H54 (cell line): ENCODE data around the gene PTTG1IP.

ENCODE experiments used
- DNase-seq: peaks from one replicate; pipeline ENCODE4 v3.0.0; 2011; ENCODE audit warnings: low spot score, mixed read lengths; ENCODE audit not compliant: insufficient read length
- FAIRE-seq: peaks from 3 replicates; lab custom pipeline; 2011; peaks lifted over from hg19 to GRCh38; lab: Jason Lieb, UNC
- POLR2A ChIP-seq: IDR thresholded peaks from 2 replicates; pipeline ENCODE4 v1.6.1; 2011; ENCODE audit warnings: low read depth, mild to moderate bottlenecking, low read length

The PTTG1IP gene

DNA sequence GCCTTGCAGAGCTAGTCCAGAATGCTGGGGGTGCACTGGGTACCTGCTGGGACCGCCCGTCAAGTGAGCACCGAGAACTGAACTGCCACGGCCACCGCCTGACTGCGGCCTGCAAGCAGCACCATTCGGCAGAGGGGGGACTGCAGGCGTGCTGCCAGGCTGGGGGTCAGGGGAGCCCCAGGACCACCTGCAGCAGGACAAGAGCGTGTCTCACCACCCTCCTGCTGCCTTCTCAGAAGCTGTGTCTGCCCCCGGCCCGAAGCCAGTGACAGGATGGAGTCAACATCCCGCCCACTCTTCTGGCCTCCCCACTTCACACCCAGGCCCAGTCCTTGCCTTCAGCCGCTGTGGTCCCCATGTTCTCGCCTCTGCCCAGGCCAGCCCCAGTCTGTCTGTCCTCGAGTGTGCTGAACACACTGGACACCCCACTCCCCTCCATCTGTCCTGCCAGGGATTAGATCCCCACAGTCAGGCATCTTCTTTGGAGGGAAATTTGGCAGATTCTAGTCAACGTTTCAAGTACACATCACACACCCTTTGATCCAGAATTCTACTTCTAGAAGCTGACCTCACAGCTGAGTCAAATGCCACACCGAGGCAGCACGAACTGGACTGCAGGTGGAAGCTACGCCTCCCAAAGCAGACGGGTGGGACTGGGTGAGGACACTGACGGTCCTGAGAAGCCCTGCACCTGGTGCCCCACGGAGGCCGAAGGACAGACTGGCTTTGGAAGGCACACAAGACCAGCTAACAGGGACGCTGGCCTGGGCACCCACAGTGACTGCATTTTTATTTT lies 26.0 kb downstream of the PTTG1IP start:
- TF ChIP-seq POLR2A = no peak
- FAIRE-seq (no peak), DNase-seq (no peak)

DNA sequence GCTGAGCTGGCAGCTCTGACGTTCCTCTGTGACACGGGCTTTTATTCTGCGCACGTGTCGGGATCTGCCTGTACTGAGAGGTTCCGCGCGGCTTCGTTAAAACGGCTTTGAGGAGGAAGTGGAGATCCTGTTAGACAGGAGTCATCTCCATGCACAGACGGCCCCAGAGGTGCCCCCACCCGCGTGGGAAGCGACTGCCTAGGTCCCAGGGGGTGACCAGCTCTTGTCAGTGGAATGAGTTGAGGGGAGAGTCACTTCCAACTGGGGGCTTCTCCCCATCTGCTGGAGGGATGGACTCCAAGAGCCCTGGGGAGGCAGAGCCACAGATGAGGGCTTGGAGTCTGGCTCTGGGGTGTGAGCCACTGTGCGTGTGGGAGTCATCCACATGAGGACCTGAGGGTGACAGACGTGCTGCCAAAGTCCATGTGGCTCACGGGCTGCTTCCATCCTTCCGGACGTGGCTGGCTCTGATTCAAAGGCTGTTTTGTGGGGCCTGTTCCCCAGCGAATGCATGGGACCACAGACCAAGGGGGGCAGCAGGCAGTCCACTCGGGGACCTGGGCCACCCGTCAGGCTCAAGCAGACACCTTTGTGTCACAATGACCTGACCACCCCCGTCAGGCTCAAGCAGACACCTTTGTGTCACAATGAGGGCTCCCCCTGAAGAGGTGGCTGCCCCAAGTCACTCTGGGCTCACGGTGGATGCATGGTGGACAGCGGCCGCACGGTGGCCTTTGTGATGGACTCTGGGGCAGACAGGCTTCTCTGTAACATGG lies 26.8 kb downstream of the PTTG1IP start:
- FAIRE-seq = no peak
- no peak for DNase-seq
- TF ChIP-seq POLR2A = no peak

DNA sequence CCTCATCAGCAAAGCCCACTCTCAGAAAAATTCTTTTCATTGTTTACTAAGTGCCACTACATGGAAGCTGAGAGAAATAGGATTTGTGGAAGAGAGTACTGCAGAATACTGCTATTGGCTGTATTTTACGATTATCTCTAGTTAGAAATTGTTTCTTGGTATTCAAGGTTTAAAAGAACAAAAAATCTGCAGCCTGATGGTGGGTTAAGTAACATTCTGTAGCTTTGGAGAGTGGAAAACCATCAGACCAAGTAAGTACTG lies 27.3 kb downstream of the PTTG1IP start:
- FAIRE-seq (no peak), DNase-seq (no peak)
- no peak for TF ChIP-seq POLR2A

DNA sequence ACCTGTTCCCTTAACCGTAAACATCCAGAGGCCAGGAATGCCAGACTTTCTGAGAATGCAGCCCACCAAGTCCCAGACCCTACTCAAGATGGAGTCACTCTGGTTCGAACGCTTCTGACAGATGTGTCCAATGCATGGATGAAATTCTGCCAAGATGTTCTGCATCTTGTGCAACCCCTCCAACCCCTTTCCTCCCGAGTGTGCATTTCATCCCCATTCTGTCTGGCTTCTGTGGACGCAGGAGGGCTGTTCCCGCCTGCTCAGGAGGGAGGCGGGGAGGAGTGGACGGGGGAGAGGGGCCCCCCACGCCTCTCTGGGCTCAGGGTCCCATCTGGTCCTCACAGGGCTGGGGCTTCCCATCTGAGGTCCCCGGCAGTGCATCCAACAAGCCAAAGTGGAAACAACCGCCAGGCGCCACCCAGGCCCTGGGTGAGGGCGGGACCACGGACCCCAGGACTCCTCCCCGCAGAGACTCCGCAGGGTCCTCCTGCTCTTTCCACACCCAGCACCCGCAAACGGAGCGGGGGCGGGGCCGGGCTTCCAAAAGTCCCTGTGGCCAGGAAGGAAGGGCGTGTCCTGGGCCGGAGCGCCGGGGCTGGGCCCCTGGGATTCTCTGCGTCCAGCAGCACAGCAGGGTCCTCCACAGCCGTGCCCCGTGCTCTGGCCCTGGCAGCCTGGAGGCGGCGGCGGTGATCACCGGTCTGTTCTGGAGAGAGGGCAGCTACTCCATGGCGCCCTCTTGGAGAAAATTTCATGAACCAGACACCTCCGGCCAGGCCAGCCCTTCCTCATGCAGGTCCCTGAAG lies 27.9 kb downstream of the PTTG1IP start:
- TF ChIP-seq POLR2A = no peak
- FAIRE-seq = no peak
- no peak for DNase-seq

DNA sequence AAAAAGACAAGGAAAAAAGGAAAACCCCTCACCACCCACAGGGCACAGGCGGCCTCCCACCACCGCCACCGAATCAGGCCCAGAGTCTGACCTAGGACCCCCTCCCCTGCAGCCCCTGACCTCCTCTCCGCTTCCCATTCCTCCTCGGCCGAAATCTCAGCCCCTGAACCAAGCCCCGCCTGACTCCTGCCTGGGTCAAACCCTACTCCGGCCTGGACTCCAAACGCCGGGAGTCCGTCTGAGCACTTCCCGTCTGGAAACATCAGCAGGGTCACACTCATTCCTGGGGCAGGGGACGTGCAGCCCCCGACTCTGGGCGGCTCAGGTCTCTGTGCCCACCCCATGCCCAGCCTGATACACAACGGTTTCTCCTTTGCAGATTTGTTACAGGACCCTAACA lies 29.2 kb downstream of the PTTG1IP start:
- FAIRE-seq (no peak), DNase-seq (no peak)
- TF ChIP-seq POLR2A = no peak

DNA sequence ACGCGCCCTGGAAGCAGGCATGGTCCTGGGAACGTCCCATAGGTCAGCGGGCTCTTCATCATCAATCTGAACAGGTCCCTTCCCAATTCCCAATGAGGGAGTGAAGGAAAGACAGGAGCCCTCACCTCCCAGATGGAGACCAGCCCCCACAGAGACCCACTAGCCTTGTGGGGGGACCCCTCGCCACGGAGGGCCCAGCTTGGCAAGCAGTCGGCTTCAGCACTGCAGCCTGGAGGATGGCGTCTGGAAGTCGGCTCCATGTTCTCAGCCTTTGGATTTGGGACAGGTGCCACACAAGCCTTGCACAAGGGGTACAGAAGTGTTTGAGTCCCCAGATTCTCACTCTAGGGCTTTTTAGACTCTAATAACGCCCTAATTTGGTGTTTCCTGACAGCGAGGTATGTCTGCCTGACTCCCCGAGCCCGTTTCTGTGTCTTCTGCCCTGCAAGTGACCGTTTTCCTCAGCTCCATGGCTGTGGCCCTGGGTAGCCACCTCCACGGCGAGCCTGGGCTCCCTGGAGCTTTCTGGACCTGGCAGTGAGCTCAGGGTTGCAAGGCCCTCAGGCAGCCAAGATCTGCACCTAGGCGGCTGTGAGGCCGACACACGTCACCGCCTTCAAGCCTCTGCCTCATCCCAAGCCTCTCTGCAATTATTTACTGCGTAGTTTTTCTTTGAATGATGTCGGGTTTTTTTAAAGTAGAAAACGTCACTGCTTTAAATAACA lies 30.6 kb downstream of the PTTG1IP start:
- FAIRE-seq = no peak
- no peak for TF ChIP-seq POLR2A
- DNase-seq = no peak

DNA sequence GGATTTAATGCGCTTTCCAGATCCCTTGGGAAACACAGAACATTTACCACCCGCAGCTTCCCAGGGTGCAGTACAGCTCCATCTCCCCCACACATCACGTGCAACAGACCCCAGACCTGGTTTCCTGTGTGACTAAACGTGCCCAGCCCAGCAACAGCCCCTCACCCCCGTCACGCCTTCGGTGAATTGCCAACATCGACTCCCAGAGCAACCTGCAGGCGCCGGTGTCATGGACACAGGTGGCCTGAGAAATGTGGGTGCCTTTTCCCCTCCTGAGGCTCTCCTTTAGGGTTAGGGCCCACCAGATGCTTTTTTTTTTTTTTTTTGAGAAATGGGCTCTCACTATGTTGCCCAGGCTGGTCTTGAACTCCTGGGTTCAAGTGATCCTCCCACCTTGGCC lies 31.4 kb downstream of the PTTG1IP start:
- no peak for FAIRE-seq
- DNase-seq = no peak
- TF ChIP-seq POLR2A = no peak

DNA sequence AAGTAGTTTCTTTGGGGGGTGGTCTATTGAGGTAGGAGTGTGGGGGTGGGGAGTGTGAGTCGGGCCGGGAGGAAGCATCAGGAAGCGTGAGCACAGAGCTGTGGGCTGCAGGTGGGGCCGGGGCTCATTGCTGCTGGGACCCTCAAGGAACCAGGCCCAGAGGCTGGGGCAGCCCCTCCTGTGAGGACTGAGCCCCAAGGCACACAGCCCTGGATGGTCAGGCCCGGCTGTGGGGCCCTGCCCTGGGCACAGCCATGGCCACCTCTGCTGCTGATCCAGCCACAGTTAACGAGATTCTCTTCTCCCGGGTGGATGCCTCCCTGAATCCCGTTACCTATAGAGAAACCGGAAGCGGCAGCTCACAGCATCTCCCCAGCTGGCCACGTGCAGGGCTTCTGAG lies 32.7 kb downstream of the PTTG1IP start:
- FAIRE-seq (no peak), DNase-seq (no peak)
- no peak for TF ChIP-seq POLR2A

DNA sequence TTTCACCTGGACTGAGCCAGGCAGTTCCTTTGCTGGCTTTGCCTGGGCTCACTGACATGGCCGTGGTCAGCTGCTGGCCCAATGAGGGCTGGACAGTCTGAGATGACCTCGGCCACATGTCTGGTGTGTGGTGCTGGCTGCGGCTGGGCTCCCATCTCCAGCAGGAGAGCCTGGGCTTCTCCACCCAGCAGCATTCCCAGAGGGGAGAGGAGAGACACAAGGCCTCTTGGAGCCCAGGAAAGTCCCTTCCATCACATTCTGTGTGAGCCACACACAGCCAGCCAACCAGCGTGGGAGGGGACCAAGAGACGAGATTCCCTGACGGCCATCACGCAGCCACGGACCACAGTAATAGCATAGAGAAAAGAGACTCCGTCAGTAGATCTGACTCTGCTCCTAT lies 34.5 kb downstream of the PTTG1IP start:
- no peak for FAIRE-seq
- no peak for TF ChIP-seq POLR2A
- no peak for DNase-seq

DNA sequence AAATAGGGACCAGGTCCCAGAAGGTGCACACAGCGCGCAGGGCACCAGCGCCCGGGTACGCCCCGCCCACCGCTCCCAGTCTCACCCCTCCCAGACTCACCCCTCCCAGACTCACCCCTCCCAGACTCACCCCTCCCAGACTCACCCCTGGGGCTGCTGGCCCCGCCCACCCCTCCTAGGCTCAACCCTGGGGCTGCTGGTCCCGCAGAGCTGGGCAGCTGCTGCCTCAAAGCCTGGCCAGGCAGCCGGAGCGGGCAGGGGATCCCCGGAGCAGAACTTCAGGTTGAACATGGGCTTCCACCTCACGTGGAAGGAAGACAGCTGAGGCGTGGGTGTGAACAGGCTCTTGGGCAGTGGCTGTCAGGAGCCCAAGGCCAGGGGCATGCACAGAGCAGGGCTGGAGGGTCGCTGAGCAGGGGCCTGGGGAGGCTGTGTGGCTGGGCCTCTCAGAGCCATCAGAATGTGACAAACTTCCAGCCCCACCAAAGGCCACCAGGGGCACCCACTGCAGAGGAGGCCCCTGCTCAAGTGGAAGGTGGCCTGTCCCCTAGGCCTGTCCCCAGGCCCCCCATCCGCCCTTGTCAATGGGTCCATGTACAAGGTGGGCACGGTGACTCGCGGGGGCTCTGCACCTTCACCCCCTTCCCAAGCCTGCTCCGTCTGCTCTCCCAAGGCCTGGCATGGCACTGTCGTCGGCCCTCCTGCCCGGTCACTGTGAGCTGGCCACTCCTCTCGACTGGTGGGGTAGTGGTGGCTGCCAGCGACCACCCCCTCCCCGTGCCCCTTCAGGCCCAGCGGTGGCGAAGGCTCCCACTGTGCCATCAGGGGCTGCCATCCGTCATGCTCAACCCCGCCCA lies 35.2 kb downstream of the PTTG1IP start:
- FAIRE-seq (no peak), DNase-seq (no peak)
- no peak for TF ChIP-seq POLR2A

DNA sequence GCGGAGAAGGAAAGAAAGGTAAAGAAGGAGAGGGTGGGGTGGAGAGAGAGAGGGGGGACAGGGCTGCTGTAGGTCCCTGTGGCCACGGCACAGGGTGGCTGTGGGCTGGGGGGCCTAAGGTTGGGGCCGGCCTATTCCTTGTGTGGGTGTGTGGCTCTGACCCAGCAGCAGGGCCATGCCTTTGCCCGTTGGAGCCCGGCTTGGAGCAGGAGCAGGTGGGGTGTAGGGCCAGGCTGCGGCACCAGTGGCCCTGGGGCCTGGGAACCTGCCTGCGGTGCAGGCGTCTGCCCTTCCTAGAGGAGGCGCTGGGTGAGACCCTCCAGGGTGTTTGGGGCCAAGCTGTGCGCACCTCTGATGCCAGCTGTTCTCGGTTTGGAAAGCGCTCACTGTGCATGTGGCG lies 36.0 kb downstream of the PTTG1IP start:
- FAIRE-seq (no peak), DNase-seq (no peak)
- TF ChIP-seq POLR2A = no peak

DNA sequence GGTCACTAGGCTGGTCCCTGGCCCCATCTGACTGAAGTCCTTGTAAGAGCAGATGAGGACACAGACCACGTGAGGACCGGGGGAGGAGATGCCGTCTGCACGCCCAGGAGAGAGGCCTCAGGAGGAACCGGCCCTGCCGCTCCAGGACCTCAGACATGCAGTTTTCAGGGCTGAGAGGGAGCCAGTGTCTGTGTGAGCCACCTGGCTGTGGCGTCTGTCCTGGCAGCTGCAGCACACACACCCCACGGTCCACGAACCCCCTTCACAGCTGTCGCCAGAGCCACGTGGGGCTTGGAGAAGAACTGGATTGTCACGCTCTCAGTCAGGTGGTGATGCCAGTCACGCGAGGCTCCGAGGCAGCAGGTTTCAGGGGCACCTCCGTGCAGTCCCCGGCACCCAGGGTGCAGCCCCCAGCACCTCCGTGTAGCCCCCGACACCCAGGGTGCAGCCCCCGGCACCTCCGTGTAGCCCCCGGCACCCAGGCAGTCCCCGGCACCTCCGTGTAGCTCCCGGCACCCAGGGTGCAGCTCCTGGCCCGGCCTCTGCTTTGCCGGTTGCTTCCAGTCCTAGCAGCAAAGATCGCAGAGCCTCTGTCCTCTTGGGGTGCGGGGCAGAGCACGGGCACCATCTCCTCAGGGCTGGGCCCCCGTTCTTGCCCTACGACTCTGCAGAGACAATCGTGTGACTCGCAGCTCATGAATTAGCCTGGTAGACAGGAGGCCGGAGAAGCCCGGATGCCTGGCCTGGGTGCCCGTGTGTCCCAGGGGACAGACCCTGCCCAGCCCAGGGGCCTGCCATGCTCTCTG lies 36.6 kb downstream of the PTTG1IP start:
- FAIRE-seq (no peak), DNase-seq (peak; percentile 73)
- TF ChIP-seq POLR2A = no peak
